HG03159 (cell line): ENCODE data around the gene SCAF1.

ENCODE experiments used
- ATAC-seq: cut with Tn5 transposase; IDR thresholded peaks from one replicate; pipeline ENCODE4 v1.9.1; 2021; ENCODE audit warnings: mild to moderate bottlenecking, moderate library complexity; ENCODE audit not compliant: unreplicated experiment

The SCAF1 gene

GRCh38 chr19:49664171-49665035 lies 22.4 kb downstream of the SCAF1 start:
- no peak for ATAC-seq

GRCh38 chr19:49665036-49665350 lies 23.0 kb downstream of the SCAF1 start:
- no peak for ATAC-seq

DNA sequence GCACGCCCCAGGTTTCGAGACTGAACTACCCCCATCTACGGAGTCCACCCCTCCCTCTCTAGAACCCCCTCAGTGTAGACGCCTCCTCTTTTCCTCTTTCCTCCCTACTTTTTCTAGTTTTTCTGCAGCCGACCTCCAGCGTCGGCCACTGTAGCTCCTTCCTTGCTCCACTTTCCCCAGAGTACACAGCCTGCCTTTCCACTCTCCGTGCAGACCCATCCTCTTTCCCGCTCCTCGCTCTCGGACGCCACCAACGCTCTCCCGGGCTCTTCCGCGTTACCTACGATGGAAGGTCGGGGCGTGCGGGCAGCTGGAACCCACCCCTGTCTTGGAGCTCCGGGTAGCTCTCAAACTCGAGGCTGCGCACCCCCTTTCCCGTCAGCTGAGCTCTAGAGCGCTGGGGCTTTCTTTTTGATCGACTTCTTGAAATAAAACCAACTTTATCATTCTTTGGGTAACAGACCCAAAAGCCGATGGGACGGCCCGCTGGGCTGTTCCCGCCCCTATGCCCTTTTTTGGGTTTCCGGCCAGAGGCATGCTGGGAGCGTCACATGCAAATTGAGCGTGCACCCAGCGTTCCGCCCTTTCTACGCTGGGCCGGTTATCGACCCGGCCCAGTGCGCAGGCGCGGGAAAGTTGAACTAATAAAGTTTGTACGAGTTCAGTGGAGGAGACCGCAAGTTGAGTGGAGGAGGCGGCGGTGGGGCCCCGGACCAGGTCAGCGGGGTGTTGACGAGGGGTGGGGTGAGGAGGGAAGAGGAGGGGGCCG lies 23.5 kb downstream of the SCAF1 start, which contains the start of the genes BCL2L12 and IRF3:
Gene BCL2L12 (plus strand): TSS at position 583 of the 769 bp plus-strand sequence. CDS start 760 bp downstream, outside the sequence.
Gene IRF3 (minus strand): TSS at position 507 of the 769 bp plus-strand sequence. CDS start 1,019 bp downstream, outside the sequence.
- peak; percentile 84 for ATAC-seq

DNA sequence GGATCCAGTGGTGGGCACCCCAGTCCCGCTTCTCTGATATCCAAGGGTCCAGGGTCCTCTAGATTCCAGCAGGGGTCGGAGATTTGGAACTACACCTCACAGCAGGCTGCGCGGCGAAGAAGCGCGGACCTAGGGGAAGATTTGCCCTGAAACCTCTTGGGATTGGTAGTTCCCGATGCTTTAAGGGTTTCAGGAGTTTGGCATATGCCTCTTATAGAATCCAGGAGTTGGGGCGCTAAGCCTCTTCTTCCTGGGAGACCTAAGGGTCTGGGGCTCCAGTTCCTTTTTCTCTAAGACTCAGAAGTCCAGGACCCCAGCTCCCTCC lies 24.1 kb downstream of the SCAF1 start:
- ATAC-seq: no peak

DNA sequence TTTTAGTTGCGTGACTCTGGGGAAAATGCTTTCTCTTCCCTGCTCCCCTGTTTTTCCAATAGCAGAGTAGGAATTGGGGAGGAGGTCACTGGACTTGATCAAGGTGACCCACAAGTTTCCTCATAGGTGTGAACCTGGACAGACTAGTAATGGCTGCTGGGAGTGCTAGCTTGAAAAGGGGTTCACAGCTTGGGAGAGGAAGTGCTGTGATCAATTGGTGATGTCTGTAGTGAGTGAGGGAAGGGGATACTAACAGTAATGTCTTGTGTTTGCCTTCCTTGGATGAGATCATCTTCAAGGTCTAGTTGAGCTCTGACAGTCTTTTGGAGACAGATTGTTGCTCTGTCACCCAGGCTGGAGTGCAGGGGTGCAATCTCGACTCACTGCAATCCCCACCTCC lies 25.5 kb downstream of the SCAF1 start:
- no peak for ATAC-seq

DNA sequence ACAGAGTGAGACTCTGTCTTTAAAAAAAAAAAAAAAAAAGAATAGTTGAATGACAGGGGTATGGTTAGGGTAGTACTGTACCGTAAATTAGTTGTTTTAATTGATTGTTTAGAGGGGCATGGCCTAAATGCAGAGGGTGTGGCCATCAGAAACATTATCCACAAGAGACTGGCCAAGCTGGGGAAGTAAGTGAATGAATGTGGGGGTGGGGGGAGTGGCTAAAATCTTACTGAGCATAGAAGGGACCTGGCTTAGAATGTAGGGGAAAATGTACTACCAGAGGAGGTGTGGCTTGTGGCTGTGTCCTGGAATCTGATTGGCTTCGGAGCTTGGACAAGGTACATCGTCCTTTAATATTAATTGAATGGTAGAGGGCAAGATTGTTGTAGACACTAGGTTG lies 27.5 kb downstream of the SCAF1 start:
- ATAC-seq: no peak

GRCh38 chr19:49672131-49672919 lies 30.3 kb downstream of the SCAF1 start:
- ATAC-seq: no peak

GRCh38 chr19:49676136-49676783 lies 34.3 kb downstream of the SCAF1 start:
- peak; percentile 28 for ATAC-seq

DNA sequence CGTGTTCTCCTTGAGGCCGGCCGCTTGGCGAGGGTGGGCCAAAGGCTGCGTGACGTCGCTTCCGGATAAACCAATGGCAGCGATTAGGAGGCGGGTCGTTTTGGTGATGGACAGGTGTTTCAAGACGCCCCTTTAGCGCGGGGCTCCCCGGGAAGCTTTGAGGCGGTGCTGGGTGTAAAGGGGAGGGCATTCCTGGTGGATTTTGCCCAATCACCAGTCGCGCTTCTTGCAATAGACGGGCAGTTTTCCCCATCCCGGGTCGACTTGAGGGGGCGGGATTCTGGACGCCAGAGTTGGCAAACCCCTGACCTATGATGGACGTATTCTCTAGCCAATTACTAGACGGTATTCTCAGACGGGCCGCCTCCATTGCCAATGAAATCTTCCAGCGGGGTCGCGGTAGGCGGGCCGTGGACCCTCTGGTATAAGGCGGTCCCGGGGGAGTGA lies 34.8 kb downstream of the SCAF1 start:
- peak; percentile 68 for ATAC-seq

GRCh38 chr19:49677231-49677900 lies 35.4 kb downstream of the SCAF1 start, which contains the start of gene PRMT1:
PRMT1 (plus strand) TSS chr19:49677271; CDS start chr19:49677281, 10 bp downstream.
- ATAC-seq: no peak

GRCh38 chr19:49677901-49678674 lies 36.1 kb downstream of the SCAF1 start:
- ATAC-seq: no peak

DNA sequence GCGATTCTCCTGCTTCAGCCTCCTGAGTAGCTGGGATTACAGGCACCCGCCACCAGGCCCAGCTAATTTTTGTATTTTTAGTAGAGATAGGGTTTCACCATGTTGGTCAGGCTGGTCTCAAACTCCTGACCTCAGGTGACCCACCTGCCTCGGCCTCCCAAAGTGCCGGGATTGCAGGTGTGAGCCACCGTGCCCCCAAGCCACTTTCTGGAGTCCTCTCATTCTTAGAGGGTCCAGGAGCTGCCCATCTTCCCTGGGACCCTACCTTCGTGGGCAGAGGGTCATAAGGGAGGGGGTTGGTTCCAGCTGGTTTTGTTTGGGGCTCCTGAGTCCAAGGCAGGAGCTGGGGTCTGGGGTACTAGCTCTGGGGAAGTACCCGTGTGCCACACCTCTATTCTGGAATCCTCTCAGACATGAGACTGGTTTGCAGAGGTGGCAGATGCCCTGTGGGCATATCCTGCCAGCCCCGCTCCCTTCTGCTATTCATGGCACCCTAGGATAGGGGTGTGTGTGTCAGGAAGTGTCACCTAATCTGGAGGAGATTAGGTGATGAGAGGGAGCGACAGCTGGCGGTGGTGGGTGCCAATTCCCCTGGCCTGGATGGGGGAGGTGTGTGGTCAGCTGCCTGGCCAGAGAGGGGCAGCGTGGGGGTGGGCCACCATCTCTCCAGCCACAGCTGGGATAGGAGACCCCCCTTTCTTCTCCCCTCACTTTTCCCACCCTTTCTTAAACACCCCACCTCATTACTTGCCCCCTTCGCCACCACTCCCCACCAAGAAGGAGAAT lies 37.2 kb downstream of the SCAF1 start:
- ATAC-seq: no peak

GRCh38 chr19:49679771-49680413 lies 37.9 kb downstream of the SCAF1 start:
- no peak for ATAC-seq

- no peak for ATAC-seq
These were observed 38.7 kb downstream of the SCAF1 start for GRCh38 chr19:49680421-49681351.

GRCh38 chr19:49681830-49682229 lies 39.8 kb downstream of the SCAF1 start:
- no peak for ATAC-seq

- ATAC-seq: no peak
These were observed 40.3 kb downstream of the SCAF1 start for GRCh38 chr19:49682274-49682673.

DNA sequence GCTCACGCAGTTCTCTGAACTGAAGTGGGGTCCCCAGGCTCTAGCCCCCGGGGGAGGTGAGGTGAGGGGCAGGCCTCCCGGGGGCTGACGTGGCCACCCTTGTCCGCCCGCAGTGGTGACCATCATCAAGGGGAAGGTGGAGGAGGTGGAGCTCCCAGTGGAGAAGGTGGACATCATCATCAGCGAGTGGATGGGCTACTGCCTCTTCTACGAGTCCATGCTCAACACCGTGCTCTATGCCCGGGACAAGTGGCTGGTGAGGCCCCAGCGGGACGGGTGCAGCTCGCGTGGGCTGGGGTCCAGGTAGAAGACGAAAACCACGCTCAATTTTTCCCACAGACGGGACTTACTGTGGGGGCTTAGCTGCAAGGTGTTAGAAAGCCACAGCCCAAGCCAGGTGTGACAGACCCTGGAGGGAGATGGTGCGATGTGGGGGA lies 41.8 kb downstream of the SCAF1 start:
- ATAC-seq: no peak
